HG03025 (cell line): Measurements from ENCODE around the gene KIF4B.
"Not testable (repeated sequence)": the region's sequence is repeated elsewhere in the genome, so short reads cannot be mapped to it uniquely, and the experiment has no call there.

ENCODE experiments used
- ATAC-seq: cut with Tn5 transposase; IDR thresholded peaks from one replicate; pipeline ENCODE4 v1.9.1; 2021; ENCODE audit warnings: mild to moderate bottlenecking, moderate library complexity; ENCODE audit not compliant: unreplicated experiment, low FRiP score

The KIF4B gene, protein sequence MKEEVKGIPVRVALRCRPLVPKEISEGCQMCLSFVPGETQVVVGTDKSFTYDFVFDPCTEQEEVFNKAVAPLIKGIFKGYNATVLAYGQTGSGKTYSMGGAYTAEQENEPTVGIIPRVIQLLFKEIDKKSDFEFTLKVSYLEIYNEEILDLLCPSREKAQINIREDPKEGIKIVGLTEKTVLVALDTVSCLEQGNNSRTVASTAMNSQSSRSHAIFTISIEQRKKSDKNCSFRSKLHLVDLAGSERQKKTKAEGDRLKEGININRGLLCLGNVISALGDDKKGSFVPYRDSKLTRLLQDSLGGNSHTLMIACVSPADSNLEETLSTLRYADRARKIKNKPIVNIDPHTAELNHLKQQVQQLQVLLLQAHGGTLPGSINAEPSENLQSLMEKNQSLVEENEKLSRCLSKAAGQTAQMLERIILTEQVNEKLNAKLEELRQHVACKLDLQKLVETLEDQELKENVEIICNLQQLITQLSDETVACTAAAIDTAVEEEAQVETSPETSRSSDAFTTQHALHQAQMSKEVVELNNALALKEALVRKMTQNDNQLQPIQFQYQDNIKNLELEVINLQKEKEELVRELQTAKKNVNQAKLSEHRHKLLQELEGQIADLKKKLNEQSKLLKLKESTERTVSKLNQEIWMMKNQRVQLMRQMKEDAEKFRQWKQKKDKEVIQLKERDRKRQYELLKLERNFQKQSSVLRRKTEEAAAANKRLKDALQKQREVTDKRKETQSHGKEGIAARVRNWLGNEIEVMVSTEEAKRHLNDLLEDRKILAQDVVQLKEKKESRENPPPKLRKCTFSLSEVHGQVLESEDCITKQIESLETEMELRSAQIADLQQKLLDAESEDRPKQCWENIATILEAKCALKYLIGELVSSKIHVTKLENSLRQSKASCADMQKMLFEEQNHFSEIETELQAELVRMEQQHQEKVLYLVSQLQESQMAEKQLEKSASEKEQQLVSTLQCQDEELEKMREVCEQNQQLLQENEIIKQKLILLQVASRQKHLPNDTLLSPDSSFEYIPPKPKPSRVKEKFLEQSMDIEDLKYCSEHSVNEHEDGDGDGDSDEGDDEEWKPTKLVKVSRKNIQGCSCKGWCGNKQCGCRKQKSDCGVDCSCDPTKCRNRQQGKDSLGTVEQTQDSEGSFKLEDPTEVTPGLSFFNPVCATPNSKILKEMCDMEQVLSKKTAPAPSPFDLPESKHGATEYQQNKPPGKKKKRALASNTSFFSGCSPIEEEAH

DNA sequence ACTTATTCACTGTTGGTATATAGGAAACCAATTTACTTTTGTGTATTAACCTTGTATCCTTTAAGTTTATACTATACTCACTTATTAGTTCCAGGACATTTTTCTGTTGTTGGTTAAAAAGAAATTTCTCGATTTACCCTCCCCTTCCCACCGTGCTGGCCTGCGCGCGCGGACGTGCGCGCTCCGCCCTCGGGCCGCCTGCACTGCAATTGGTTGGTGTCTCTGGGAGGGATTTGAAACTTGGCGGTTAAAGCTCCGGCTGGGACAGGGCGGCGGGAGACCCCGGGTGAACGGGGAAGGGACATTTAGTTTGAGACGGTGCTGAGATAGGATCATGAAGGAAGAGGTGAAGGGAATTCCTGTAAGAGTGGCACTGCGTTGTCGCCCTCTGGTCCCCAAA lies at the start of gene KIF4B:
KIF4B (plus strand) TSS at position 230 of the 400 bp plus-strand sequence; CDS start at position 335, 105 bp downstream.
- ATAC-seq, result no peak

DNA sequence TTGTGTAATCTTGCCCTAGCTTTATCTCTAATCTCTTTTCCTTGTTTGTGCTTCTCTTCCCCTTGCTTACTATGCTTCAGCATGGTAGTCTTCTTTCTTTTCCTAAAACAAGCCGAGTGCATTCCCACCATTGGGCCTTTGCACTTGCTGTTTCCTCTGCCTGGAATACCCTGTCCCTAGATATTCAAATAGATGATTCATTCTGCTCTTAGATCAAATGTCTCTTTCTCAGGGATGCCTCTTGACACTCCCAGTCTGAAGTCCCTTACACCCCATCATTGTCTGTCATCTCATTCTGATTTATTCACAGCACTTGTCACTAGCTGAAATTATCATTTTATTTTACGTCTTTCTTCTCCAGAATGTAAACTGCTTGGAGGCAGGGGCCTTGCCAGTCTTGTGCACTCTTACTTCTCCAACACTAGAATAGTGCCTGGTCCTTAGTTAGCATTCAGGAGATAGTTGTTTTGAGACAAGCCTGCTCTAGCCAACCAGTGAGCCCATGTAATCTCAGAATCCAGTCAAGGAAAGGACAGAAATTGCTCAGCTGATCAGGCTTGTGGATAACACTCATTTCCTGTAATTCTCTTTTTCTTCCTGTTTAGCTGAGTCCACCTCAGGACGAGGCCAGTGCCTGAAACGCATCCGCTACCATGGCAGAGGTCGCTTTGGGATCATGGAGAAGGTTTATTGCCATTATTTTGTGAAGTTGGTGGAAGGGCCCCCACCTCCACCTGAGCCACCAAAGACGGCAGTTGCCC lies 47.3 kb upstream of the KIF4B start:
- ATAC-seq, result no peak

DNA sequence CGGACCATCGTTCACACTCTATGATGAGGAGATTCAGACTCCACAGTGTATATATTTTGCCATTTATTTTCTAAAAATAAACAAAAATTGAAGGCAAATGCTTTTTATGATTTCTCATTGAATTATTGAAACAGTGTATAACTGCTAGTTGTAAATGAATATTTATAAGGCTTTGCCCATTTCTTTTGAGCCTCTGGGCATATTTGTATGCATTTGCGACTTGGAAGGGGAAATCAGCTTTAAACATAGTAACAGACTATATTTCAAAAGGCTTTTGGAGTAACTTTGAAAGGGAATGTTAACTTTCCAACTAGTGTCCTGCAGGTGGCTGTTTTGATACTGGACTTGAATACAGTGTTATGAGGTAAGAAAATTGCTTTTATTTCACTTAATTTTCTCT lies 46.7 kb upstream of the KIF4B start:
- ATAC-seq, result no peak

DNA sequence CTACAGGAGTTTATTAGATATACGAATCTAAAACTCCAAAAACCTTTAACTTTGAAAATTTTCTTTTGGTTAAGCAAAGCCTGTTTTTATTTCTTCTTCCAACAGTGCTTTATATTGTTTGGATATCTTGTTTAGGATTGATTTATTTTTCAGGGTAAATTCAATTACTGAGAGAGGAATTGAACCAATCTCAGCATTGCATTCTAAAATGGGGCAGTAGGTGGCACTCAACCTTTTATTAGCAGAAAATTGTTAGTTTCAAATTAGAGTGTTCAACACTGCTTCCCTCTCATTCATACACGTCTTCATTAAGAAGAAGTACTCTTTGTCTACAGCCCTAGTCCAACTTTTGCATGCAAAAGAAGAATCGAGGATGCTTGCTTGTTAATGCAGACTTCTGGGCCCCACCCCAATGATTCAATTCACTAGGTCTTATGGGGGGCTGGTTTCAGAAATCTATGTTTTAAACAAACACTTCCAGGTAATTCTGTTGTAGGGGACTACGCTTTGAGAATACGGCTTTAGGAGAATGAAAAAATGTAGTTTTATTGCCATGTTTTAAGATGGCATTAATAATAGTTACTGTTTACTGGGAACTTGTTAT lies 46.0 kb upstream of the KIF4B start:
- no peak for ATAC-seq

DNA sequence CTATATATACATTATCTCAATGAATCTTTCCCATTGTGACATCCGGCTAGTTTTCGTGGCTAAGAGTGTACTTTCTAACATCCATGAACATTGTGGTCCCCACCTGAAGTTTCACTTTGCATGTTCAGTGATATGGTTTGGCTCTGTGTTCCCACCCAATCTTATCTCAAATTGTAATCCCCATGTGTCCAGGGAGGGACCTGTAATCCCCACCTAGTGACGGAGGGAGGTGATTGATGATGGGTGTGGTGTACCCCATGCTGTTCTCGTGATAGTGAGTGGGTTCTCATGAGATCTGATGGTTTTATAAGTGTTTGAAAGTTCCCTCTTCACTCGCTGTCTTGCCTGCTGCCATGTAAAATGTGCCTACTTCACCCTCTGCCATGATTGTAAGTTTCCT lies 44.6 kb upstream of the KIF4B start:
- no peak for ATAC-seq

DNA sequence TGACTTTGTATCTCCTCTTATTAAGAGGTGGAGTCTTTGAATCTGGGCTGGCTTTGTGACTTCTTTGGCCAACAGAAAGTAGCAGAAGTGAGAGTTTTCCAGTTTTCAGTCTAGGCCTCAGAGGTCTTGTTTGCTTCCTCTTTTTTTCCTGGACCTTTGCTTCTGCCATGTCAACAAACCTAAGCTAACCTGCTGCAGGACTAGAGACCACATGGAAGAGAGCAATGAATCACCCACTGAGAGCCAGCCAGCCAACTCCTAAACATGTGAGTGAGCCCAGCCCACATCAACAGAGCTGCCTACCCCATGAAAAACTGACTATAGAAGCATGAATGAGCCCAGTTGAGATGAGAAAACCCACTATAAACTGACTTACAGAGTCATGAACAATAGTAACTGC lies 42.8 kb upstream of the KIF4B start:
- no peak for ATAC-seq

DNA sequence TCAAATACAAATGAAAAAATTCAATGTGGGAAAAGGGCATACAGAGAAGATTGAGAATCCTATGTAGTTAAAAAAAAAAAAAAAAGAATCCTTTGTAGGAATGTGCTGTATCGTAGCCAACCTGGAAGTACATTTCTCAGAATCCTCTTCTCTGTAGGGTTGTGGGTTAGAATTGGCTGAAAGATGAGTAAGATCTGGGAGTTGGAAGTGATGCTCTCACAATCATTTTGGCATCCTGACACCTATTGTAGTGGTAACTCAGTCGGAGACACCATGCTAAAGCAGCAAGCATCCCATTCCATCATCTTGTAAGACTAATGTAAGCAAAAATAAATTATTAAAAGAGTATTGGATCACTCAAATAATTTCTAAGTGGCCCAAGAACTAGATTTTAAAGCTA lies 42.1 kb upstream of the KIF4B start:
- ATAC-seq, result no peak

DNA sequence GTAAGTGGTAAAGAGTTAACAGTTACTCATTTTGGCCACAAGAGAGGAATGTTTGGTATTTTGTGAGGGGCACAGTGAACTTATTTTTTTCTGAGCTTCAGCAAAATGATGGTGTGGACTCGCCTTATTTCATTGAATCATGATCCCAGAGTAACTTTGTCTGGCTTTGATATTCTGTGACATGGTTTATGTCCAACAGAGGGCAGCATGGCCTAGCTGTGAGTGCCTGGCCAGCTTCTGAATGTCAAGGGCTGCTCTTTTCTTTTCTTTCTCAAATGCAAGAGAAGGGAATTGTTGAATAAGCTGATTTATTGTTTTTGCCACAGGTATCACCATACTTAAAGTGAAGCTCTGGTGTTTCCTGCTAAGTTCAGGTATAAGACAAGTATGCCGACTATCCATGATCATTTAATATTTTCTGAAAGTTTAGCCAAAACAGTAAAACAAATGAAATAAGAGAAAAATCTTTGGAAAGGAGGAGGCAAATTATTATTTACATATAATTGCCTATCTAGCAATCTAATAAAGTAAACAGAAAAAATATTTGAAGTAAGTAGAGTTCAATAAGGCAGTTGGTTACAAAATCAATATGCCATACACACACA lies 41.0 kb upstream of the KIF4B start:
- ATAC-seq, result no peak

DNA sequence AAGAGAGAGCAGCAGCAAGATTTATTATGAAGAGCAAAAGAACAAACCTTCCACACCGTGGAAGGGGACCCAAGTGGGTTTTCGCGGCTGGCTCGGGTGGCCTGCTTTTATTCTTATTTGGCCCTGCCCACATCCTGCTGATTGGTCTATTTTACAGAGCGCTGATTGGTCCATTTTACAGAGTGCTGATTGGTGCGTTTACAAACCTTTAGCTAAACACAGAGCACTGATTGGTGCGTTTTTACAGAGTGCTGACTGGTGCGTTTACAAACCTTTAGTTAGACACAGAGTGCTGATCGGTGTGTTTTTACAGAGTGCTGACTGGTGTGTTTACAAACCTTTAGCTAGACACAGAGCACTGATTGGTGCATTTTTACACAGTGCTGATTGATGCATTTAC lies 37.5 kb upstream of the KIF4B start:
- not testable (repeated sequence) for ATAC-seq

DNA sequence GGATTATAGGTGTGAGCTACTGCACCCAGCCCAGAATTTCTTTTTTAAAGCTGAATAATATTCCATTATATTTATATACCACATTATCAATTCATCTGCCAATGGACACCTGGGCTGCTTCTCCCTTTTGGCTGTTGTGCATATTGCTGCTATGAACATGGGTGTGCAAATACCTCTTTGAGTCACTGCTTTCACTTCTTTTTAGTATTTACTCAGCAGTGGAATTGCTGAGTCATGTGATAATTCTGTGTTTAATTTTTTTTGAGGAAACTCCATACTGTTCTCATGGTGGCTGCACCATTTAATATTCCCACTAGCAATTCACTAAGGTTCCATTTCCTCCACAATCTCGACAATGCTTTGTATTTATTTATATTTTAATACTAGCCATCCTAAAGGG lies 36.1 kb upstream of the KIF4B start:
- no peak for ATAC-seq

DNA sequence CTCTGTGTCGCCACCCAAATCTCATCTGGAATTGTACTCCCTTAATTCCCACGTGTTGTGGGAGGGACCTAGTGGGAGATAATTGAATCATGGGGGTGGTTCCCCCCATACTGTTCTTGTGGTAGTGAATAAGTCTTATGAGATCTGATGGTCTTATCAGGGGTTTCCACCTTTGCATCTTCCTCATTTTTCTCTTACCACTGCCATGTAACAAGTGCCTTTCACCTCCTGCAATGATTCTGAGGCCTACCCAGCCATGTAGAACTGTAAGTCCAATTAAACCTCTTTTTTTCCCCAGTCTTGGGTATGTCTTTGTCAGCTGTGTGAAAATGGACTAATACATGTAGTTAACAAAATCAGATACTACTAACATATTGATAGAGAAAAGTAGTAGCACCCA lies 35.3 kb upstream of the KIF4B start:
- not testable (repeated sequence) for ATAC-seq

DNA sequence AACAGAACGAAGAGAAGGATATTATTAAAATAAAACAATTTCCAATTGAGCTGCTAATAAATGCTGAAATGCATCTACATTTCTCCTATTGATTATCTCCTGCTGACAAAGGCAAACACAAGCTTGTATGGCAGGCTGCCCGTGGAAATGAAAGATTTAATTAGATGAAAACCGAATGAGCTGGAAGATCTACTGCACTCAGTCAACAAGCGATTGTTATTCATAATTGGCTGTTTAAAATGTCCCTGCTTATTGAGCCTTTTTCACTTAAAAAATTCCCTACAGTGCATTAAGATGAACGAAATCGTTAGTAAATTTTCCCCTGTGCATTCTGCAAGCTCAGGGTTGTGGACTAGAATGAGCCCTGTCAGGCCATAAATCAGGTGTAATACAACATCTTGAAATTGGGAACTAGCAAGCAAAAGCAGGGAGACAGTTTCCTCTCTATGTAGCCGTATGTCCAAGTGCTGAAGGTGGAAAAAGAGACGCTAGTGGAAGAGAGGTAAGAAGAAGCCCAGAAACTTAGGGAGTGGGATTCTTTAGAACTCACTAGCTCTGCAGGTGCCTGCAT lies 28.5 kb upstream of the KIF4B start:
- no peak for ATAC-seq

DNA sequence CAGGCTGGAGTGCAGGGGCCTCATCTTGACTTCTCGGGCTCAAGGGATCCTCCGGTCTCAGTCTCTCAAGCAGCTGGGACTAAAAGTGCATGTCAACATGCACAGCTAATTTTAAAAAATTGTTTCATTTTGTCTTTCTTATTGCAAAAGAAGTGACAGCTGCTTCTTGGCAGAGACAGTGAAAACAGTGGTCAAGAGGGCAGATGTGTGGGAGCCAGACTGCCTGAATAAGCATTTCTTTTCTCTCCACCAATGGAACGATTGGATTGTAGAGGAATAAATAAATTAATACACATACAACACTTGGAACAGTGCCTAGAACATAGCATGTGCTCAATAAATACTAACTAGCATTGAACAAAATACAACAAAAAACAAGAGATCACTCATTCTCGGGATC lies 27.4 kb upstream of the KIF4B start:
- no peak for ATAC-seq

DNA sequence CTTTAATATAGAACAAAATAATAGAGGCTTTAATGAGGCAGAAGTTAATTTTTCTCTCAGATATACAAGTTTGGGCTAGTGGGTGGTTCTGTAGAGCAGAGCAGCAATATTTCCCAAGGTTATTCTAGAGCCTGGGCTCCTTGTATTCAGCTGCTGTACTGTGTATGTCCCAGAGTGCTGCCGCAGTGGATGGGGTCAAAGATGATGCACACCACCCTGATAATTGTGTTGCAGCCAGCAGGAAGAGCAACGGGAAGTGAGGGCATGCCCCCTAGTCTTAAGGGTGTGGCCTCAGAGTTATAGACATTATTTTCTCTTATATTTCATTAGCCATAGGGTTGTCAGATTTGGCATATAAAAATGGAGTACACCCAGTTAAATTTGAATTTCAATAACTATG lies 23.9 kb upstream of the KIF4B start:
- ATAC-seq, result no peak

DNA sequence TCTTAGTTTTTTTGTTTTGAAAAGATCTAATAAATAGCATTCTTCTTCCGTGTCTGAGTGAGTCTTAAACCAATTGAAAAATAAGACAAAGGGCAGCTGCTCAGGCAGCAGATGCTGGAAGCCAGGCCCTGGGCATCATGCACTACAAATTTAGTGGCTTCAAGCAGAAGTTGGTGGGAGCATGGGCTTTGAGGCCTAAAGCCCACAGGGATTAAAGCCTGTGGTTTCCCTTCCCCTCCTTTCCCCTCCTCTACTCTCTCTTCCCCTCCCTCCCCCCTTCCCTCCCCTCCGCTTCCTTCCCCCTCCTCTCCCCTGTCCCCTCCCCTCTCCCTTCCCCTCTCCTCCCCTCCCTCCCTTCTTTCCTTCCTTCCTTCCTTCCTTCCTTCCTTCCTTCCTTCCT lies 20.1 kb upstream of the KIF4B start:
- ATAC-seq, result no peak

DNA sequence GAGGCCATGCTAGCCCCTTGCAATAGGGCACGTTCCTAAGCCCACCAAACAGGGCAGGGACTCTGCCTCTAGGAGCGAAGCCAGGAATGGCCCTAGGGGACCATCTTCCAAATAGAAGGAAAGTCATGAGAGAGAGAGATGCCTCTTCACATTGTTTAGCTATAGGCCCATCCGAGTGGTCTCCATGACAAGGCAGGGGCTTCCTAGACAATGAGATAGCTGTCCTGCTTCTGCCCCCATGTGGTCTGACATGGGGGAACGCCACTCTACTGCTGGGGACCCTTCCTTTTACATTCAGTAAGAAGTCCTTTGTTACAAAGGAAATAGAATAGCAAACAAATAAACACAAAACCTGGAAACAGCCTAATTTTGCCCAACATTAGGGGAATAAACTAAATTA lies 17.9 kb upstream of the KIF4B start:
- no peak for ATAC-seq

DNA sequence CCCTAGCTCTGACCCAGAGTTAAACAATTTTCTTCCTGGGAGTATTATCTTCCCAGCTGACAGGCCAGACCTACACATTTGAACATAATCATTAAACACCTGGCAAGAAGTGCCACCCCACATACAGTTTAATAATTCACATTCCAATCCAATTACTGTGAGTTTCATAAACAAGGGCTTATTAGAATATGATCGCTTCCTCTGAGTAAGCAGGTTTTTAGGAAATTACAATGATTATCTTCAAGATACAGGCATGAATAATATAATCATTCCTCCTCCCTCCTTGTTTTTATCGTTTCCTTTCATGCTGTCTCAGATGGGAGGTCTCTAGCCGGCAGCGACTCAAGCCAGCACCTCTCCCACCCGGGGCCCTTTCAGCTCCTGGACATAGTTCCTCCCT lies 15.8 kb upstream of the KIF4B start:
- ATAC-seq, result no peak

DNA sequence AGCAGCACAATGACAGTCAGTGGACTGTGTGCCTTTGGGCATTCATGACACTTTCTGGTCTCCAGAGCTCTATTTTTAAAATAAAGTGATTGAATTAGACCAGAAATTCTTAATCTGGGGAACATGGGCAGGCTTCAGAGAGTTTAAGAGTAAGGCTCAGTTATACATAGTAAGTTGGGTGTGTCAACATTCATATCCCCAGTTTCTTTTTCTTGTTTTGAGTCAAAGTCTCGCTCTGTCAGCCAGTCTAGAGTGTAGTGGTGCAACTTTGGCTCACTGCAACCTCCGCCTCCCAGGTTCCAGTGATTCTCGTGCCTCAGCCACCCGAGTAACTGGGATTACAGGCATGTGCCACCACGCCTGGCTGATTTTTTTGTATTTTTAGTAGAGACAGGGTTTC lies 13.7 kb upstream of the KIF4B start:
- no peak for ATAC-seq

DNA sequence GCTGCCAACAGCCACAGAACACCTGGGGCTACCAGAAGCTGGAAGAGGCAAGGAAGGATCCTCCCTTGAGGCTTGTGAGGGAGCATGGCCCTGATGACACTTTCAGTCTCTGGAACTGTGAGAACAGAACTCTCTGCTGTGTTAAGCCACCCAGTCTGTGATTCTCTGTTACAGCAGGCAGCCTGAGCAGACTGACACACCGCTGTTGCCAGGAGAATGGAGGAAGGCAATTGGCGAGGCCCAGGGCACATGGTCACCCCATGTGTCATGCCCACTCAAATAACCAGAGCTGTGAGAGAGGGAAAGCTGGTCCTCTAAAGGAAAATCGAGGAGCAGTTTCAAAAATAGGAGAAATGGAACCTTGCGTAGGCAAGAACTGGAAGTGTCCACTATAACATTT lies 12.0 kb upstream of the KIF4B start:
- no peak for ATAC-seq
